CD4-positive, alpha-beta T cell treated with Interleukin-1 beta for 1 hour (primary cell): ENCODE results near the gene SH3RF3.
"Not testable (repeated sequence)": the region's sequence is repeated elsewhere in the genome, so short reads cannot be mapped to it uniquely, and the experiment has no call there.

ENCODE experiments used
- DNase-seq, 2 donors: peaks; one replicate each; pipeline ENCODE4 v3.0.0-alpha.2; 2020 to 2022

The SH3RF3 gene

DNA sequence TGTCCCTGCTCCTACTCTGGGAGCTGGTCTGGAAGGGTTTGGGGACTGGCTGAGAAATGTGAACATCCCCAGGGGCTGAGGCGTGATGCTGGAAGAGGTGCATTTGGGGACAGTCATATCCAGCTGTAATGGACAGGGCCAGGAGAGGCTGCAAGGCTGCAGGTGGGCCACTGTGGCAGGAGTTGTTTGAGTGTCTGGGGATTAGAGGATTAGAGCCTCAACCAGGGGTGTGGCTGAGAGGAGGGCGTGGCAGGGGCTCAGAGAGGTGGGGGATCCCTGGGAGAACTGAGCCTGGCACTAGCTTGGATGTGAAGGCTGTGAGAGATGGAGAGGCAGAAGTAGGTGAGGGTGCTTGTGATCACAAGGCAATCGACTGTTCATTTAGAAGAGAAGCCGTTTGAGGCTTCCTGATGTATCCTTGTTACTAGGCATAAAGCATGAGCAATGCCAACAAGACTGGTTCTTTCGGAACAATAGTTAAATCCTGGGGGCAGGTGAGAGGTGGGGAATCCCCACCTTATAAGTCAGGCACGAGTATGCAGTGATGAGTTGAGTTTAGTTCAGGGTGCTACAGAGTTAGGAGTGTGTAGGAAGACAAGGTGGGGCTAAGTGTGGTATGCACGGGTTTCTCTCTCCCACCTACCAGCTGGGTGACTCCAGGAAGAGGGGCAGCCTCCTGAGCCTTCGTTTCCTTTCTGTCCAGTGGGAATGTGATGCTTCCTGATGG lies 31.9 kb downstream of the SH3RF3 start:
- DNase-seq: no peak

DNA sequence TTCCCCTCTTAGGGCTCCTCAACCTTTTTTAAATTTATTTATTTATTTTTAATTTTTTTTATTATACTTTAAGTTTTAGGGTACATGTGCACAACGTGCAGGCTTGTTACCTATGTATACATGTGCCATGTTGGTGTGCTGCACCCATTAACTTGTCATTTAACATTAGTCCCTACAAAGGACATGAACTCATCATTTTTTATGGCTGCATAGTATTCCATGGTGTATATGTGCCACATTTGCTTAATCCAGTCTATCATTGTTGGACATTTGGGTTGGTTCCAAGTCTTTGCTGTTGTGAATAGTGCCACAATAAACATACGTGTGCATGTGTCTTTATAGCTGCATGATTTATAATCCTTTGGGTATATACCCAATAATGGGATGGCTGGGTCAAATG lies 33.4 kb downstream of the SH3RF3 start:
- not testable (repeated sequence) for DNase-seq

DNA sequence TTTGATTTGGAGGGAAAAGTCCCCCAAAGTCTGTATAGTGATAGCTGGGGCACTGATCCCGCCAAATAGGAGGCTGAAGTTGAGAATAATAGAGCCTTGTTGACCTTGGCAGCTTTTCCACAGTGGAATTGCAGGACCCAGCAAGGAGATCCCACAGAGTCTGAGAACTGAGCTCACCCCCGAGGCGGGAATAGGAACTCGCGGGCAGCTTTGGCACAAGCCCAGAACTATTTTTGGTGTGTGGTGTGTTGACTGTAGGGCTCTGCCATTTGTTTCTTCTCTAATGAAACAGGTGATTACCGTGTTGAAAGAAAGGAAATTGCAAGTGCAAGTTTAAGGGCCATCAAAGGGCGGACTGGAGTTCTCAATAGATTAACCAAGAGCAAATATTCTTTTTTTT lies 34.0 kb downstream of the SH3RF3 start:
- DNase-seq: no peak

DNA sequence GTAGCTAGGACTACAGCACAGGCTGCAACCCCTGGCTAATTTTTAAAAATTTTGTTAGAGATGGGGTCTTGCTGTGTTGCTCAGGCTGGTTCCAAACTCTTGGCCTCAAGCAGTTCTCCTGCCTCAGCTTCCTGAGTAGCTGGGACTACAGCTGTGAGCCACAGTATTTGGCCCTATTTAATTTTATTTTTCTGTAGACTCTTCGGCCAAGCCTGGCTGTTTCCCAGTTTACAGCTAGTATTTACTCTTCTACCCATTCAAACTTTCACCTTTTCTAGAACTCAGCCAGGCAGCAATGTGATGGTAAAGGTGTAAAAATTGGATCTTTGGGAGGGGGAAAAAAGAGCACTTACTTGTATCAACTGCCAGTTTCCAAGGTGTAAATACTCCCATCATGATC lies 35.3 kb downstream of the SH3RF3 start:
- no peak for DNase-seq

DNA sequence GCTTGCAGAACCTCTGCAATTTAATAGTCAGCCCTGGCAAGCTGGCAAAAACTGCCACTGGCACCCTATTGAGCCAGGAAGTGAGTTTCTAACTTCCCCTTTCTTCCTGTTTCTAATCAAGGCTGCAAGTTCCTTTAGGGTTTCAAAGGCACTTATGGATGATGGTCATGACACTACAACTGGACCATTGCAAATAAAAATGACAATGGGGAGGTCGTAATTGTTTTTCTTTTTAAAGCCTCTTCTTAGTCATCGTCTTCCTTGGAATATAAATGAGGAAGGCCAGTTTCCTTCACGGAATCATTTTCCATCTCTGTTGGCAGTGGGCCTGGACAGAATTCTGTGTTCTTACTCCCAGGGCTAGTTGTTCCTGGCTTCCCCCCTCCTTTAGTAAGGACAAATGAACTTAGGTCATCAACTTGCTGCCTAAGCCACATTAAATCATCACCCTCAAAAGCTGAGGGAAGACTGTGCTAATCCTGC lies 35.8 kb downstream of the SH3RF3 start:
- no peak for DNase-seq

DNA sequence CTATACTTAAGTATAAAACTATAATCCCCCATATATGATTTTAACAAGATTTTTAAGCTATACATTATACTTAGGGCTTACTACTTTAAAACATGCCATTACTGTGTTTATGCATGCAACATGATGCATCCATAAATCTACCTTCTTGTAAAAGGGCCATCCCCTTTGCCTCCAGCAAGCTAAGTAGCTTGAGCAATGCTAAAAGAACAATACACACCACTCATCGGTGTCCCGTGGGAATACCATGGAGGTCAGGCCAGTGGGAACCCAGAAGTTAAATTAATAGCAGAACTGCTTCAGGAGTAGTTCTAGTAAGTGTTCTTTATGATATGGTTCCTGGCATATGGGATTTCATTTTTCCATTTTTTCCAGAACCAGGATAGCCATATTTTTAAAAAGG lies 37.8 kb downstream of the SH3RF3 start:
- no peak for DNase-seq

DNA sequence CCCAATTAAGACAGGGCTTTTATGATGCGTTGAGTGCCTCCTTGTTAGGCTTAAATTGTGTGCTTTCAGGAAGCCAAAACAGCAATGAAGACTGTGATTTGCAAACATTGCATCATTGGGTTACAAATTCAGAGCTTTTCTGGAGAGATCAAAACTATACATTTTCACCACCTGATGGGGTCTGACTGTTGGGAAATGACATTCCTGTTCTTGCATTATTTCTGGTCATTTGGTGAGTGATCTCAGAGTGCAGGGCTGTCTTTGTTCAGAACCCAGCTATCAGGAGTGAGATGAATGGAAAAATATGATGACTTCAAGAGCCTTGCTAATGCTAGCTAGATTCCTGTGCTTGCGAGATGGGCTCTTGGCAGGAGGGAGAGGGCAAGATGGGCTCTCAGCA lies 39.1 kb downstream of the SH3RF3 start:
- no peak for DNase-seq

DNA sequence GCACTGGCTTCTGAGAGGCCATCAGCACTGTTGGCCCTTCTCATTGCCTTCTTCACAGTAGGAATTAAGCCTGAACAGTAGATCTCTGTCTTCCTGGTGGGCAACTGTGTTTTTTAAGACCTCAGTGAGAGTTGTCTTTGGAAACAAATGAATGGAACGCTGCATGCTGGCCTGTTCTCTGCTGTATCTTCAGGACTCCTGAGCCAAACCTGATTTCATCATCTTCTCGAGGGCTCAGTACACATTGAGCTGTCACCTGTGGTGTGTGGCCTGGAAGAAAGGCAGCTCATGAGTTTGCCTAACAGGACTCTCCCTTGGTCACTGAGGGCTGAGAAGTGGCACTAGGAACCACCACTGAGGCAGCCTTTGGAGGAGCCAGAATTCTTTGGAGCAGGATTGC lies 39.7 kb downstream of the SH3RF3 start:
- DNase-seq: no peak

DNA sequence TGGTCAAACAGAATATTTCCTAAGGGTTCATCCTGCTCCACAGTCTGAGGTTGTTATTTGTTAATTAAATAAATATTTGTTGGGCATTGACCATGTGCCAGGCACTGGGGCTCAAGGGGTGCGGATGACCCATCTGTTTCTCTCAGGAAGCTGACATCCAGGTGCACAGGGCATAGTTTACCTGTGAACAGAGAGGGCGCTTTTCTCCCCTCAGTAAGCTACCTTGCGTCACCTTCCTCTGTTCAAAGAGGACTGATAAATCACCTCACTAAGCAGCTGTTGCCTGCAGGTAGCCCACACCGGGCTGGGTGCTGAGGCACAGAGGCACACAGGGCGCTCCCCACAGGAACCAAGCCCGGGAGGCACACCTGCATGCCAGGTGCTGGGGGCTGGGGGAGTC lies 41.6 kb downstream of the SH3RF3 start:
- no peak for DNase-seq

DNA sequence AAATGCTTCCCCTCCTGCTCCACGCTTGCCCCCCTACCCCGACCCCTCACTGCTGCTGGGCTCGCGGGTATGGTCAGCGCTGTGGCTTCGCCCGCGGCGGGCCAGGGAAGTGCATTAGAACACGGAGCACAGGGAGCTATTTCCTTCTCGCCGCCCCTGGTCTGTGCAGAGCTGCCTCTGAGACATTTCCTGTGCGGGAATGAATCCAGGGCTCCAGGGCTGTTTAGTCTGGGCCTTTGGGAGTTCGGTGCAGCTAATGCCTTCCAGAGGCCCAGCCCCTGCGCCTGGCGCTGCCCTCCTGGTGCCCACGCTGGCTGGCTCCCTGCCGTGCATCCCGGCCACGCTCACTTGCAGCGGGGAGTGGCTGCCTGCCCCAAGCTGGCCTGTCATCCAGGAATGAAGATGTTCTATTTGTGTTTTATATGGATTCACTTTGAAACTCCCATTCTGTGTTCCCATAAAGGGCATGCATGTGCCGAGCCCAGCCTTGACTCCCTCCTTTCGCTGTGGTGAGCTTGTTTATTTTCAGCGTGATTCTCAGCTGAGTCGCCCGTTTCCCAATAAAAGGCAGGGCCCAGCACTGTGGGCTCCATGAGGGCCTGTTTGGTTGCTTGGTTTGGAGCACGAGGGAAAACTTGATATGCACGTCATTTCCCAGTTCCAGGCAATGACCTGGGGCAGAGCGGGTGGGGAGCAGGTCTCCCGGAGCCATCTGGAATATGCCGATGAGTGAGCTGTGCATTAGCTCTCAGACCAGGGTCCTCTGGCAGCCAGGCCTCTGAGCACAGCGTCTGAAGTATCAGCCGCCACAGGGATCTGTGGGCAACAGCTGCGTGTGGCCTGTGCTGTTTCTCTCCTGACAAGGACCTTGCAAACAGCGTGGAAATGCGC lies 42.7 kb downstream of the SH3RF3 start:
- no peak for DNase-seq

DNA sequence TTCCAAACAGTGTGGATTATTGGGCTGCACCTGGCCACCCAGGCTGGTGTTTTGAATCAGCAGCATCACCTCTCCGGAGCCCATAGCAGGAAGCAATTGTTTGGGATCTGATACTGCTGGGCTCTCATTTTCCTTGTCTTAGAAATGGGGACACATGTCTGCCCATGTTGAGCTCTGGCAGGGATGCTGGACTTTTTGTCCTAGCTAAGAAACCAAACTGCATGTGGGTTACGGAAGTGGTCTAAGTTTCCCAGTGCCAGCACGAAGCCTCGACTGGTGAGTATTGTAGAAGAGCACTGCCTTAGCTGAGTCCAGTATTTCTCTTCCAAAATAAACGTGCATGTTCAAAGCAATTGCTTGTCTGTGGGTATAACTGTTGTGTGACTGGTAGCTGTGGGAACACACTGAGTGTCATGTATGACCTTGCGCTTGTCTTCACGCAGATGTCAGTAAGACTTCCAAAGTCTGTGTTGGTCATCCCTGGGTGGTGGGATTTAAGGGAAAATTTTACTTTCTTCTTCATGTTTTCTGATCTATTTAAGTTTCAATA lies 43.6 kb downstream of the SH3RF3 start:
- no peak for DNase-seq

DNA sequence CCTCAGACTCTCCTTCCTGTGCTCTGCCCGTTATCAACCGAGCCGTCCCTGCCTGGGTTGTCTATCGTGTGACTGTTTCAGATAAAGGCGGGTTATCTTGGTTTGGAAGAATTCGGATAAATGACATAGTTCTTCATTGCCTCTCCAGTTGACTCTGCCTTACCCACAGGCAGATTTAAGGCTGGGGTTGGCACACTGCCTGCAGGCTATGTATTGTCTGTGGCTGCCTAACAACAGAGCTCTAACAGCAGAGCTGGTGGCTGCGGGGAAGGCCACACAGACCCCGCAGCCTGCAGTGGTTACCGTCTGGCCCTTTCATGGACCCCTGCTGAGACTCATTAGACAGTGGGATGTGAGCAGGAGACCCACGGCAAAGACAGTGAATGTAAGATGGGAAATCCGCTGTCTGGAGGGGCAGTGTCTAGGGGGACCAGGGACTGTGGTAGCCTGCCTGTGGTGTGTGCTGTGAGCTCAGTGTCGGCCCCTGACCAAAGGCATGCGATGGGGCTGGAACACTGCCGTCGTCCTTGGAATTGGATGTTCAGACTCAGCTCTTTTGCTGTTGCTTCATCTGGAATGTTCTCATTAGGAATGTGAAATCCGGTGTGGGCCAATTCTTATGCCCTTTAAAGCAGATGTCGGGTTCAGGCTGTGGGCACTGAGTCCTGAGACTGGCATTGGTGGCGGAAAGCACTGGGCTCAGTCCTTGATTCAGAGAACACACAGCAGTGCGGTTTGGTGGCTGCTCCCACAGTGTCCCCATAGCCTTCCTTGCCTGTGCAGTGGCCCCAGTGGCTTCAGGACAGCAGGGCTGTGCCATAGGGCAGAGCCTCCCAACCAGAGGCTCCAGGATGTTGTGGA lies 44.5 kb downstream of the SH3RF3 start:
- DNase-seq: no peak

DNA sequence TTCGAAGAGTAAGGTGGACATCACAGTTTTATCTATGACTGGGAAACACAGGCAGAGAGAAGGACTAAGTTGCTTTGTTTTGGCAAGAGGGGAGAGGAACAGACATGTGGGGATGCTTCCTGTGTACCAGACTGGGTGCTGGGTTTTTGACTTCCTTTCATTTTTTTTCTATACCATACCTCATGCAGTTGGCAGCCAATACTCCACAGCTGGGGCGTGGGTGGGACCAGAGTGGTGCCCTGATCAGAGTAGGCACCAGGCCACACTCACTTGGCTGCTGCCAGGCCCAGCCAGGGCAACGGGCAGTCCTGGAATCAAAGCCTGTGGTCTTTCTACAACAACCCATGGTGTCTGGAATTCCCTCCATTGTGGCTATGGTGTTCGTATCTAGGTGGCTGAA lies 45.2 kb downstream of the SH3RF3 start:
- DNase-seq: no peak

DNA sequence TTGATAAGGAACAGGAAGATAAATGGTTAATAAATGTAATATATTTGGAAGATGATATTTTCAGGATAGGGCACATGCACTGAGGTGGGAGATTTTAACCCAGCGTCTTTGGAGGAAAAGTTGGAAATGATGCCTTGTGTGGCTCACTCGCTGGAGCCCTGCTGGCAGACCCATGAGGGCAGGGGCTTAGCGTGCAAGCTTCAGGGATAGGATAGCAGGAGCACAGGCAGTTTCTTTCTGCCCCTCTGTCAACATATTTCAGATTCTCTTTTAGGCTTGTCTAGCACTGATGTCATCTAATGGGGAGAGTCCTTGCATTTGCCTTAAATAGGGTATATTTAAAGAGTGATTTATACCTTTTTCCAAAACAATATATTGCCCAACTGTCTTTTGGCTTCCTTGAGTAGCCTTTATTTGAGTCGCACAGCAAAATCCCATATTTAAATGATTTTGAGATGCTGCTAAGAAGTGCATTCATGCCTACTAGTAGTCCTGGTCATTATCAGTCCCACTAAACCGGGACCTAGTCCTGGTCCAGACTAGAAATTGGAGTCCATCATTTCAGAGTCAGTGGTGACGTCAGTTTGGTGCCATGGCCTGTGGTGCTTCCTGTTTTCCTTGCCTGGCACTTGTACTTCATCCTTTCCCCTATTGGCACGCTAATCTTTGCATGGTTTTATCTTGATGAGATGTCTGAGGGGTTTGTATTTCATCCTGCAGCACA lies 45.8 kb downstream of the SH3RF3 start:
- DNase-seq: no peak

DNA sequence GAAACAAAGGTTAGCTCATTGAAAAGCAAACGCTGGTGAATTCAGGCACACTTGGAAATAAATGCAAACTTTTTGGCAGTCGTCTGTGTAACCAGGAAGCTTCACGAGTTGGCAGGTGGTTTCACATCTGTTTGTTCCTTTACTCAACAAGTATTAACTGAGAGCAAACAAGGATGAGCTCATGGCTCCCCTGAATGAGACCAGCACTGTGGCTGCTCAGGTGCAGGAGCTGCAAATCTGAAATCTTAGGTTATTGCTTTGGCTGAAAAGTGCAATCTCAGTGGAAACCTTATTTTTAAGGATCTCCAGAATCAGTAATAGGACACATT lies 46.3 kb downstream of the SH3RF3 start:
- DNase-seq: no peak

DNA sequence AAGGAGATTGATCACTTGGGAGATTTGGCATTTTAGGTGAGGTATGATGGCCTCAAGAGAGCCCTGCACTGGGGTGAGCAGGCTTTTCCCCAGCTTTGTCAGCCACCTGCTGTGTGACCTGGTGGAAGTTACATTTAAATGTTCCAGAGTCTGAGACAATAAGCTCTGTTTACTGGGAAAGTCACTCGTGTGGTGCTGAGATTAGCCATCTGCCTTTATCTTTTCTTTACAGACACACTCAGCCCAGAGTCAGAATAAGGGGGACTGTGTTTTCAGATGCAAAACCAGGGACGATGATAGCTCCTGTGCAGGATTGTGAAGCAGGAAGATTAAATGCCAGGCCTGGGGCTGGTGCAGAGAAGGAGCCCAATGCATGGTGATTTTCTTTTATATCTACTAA lies 47.9 kb downstream of the SH3RF3 start:
- DNase-seq: no peak

DNA sequence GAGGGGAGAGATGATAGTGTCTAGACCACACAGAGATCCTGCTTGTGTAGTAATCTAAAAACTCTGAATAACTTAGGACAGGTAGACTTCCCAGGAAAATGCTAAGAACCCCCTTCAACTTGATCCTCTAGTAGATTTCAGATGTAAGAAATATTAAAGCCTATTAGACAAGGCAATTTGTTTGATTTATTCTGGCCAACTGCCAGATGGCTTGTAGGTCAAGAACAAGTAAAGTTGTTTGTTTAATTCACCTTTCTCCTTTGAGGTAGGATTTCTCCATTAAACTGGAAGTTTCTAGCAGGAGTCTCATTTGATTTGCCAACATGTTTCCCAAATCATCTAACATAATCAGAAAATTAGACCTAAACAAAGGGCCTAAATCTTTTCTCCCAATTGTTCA lies 48.6 kb downstream of the SH3RF3 start:
- DNase-seq: no peak

DNA sequence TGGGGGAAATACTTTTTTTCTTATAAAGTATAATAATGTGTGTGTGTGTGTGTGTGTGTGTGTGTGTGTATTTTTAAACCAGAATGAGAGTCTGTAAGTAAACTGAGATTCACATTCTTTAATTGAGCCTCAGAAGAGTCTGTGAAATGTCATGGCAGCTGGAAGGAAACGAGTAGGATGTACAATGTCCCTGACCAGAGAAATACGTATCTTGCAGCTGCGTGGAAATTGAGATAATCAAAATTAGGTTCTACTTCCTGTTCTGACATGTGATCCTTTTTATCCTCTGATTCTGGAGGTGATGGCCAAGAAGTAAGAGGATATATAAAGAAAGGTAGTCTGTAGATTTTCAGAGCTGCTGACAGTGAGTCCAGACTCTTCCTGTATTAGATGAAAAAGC lies 50.0 kb downstream of the SH3RF3 start:
- no peak for DNase-seq

DNA sequence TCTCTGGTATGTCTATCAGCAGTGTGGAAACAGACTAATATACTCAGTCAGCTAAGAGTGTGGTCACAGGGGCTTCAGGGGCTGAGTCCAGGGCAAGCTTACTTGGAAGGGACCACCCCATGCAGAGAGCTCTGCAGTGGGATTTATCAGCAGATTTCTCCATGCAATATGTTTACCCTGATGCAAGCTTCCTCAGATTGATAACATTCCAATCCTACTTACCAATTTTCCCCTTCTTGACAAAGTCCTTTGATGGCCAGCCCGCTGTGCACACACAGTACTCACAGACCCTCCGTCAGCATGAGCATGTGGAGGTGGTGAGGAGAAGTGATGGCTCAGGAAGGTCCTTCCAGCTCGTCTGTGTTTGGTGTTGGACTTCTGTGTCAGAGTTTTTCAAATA lies 51.8 kb downstream of the SH3RF3 start:
- DNase-seq: no peak

DNA sequence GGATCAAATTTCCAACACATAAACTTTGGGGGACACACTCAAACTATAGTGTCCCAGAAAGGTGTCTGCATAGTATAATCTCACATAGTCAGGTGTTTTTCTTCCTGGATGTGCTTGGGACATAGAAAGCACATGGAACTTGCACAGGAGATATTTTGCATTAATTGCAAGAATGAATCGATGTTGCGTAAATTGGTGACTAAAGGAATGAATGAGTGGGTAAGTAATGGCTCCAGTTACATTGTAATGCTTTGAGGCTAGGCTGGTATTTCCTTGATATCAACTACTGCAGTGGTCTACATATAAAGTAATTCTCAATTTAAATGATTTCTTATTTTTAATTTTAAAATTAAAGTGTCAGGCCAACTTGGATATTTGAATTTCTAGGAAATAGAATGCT lies 53.4 kb downstream of the SH3RF3 start:
- DNase-seq: no peak

DNA sequence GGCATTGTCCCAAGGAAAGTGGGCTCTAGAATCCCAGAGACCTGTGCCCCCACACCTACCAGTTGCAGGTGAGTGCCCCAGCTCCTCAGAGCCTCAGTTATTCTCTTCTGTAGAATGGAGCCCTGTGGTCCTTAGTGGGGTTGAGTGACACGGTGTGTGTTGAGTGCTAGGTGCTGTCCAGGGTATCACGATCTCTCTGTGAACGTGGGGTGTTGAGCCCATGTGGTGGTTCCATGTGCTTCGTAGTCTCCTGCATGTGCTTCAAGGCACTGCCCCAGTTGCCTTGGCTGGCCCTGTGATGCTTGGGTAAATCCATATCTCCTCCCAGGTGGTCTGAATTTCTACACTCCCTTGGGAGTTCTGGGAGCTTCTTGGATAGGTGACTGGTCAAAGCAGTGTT lies 54.9 kb downstream of the SH3RF3 start:
- no peak for DNase-seq

DNA sequence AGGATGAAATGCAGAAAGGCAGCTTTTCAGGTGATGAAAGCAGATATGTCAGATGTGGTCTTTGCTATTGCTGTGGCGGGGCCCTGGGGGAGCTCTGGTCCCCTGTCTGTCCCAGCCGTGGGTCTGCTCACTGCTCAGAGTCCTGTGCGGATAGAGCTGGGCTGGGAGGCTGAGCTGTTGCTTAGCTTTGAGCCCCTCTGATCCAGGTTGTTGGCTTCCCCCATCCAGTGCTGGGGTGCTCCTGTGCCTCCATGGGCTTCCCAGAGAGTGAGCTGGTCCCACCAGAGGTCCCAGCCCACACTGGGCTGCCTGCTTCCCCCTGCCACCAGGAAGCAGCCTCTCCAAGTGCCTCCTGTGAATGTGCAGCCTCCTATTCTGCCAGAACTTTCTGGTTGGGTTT lies 55.4 kb downstream of the SH3RF3 start:
- DNase-seq: no peak

DNA sequence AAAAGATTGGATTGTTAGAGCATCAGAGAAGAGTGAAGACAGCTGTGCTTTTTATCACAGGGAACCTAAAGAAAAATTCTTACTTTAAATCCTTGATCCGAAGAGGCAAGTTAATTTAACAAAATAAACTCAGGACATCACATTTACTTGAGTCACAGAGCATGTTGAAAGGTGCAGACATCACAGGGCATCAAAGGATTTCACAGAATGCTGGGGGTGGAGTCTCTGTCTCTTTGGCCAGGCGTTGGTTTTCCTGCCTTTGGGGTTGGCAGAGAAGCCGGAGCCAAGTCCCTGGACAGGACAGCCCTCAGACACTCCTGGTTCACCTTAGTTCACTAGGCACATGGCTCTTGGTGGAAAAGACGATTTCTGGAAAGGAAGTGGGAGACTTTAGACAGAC lies 56.3 kb downstream of the SH3RF3 start:
- no peak for DNase-seq
